ENCODE measurements around the gene MSGN1.

- no peak for TF ChIP-seq ESRRG (CRISPR knock-in tag; IDR thresholded peaks at IDR 0.05)
- no peak for TF ChIP-seq TOX (CRISPR knock-in tag; IDR thresholded peaks at IDR 0.05; ENCODE audit: borderline replicate concordance)
- TF ChIP-seq ZFP3 (CRISPR knock-in tag; IDR thresholded peaks at IDR 0.05), result no peak
These were observed 17.9 kb upstream of the MSGN1 start for GRCh38 chr2:17798338-17798737.
